Stimulated activated naive CD4-positive, alpha-beta T cell treated with Interleukin-2 at 50 U/mL for 16 hours (primary cell): ENCODE results near the gene KLHDC8A.
"Not testable (repeated sequence)": the region's sequence is repeated elsewhere in the genome, so short reads cannot be mapped to it uniquely, and the experiment has no call there.

Experiments used
- DNase-seq: peaks from one replicate; lab custom pipeline; 2025; lab: John Stamatoyannopoulos, UW

KLHDC8A gene

GRCh38 chr1:205356440-205357139, at the start of gene KLHDC8A:
Gene KLHDC8A, minus strand, starts transcription at chr1:205356922. Its CDS starts 13,318 bp downstream, at chr1:205343604.
- DNase-seq, result no peak

- not testable (repeated sequence) for DNase-seq
Observed at GRCh38 chr1:205406252-205406651, 49.5 kb upstream of the KLHDC8A start.

DNA sequence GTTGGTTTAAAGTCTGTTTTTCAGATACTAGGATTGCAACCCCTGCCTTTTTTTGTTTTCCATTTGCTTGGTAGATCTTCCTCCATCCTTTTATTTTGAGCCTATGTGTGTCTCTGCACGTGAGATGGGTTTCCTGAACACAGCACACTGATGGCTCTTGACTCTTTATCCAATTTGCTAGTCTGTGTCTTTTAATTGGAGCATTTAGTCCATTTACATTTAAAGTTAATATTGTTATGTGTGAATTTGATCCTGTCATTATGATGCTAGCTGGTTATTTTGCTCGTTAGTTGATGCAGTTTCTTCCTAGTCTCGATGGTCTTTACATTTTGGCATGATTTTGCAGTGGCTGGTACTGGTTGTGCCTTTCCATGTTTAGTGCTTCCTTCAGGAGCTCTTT, 47.8 kb upstream of the KLHDC8A start:
- not testable (repeated sequence) for DNase-seq

- no peak for DNase-seq
Observed at GRCh38 chr1:205398586-205398985, 41.9 kb upstream of the KLHDC8A start.

DNA sequence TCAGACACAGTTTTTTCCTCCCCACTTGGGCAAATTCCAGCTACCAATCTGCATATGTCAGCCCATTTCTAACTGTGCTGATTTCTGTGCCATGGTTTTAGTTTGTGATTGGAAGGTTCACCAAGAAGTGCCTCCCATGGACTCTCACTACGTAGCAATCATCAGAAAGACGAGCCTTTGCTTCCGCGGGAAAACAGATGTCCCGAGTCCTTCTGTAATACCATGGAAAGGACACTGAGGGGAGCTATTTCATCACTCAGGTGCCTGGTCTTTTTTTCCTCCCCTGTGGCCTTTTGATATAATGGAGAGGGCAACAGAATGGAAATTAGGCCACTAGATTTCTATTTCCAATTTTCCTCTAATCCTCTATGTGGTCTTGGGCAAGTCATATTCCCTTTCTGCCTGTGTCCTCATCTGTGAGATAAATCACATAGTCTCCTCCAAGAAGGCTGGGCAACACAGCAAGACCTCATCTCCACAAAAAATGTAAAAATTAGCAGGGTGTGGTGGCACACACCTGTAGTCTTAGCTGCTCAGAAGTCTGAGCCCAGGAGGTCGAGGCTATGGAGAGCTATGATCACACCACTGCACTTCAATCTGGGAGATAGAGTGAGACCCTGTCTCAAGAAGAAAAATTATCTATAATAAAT, 40.4 kb upstream of the KLHDC8A start:
- no peak for DNase-seq

DNA sequence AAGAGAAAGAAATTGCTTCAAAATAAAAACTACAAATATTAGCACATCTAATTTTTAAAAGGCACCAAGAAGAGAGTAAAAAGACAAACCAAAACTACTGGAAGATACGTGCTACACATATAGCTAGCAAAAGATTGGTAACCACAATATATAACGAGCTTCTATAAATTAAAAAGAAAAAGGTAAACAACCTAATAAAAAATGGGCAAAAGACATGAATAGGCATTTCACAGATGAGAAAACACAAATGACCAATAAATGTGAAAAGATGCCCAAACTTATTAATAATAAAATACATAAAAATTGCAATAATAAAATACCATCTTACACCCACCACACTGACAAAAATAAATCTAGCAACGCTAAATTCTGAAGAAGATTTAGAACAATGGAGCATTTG, 38.9 kb upstream of the KLHDC8A start:
- DNase-seq, result no peak

DNA sequence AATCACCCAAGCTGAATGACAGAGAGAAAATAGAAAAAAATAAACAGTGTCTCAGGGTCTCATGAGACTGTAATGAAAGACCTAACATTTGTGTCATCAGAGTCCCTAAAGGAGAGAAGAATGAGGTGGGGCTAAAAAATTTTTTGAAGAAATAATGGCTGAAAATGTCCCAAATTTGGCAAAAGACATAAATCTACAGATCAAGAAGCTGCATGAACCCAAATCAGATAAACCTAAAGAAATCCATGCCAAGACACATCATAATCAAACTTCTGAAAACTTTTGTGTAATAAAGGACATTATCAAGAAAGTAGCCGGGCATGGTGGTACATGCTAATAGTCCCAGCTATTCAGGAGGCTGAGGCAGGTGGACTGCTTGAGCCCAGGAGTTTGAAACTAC, 35.9 kb upstream of the KLHDC8A start:
- no peak for DNase-seq

- no peak for DNase-seq
Observed at GRCh38 chr1:205391386-205391785, 34.7 kb upstream of the KLHDC8A start.

GRCh38 chr1:205387845-205388244, 31.1 kb upstream of the KLHDC8A start:
- DNase-seq, result no peak

DNA sequence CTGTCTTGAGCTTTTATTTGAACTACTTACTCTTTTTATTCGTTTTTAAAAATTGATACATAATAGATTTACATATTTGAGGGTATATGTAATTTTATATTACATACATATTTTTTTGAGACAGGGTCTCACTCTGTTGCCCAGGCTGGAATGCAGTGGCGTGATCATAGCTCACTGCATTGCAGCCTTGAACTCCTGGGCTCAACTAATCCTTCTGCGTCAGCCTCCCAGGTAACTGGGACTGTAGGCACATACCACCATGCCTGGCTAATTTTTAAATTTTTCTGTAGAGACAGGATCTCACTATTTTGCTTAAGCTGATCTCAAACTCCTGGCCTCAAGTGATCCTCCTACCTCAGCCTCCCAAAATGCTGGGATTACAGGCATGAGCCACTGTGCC, 26.3 kb upstream of the KLHDC8A start:
- not testable (repeated sequence) for DNase-seq

DNA sequence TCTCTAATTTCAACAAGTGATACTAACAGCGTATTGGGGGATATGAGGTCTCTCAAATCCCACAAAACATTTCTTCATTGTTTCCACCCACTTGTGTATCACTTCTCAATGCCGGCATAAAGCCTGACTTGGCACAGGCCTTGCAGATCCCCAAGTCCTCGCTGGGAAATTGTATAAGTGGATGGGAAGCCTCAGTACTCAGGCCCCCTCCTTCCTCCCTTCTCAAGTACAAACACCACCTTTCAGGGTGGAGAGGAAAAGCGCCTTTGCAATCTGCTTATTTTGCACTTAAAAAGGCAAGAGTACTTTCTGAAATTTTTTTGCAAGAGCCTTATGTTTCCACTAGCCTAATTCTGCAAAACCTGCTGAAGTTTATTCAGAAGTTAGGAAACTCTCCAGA, 25.8 kb upstream of the KLHDC8A start:
- DNase-seq, result no peak

DNA sequence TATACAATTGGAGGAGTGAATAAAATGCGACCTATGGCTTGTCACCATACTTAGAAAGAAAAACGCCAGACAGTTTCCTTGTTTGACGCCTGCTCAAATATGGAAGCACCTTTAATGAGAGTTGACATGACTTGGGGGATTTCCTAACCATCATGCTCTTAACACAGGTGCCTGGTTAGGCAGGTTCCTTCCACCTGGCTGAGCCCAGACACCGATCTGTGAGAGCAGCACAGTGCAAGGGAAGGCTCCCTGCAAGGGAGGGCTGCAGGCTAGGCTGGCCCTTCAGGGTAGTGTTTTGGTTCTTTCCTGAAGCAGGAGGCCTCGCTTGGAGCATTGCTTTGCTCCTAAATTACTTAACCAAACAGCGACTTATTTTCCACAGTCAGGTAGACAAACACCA, 24.6 kb upstream of the KLHDC8A start:
- no peak for DNase-seq

- no peak for DNase-seq
Observed at GRCh38 chr1:205380882-205381281, 24.2 kb upstream of the KLHDC8A start.

GRCh38 chr1:205379056-205379455, 22.3 kb upstream of the KLHDC8A start:
- no peak for DNase-seq

GRCh38 chr1:205377355-205377754, 20.6 kb upstream of the KLHDC8A start:
- DNase-seq, result no peak

DNA sequence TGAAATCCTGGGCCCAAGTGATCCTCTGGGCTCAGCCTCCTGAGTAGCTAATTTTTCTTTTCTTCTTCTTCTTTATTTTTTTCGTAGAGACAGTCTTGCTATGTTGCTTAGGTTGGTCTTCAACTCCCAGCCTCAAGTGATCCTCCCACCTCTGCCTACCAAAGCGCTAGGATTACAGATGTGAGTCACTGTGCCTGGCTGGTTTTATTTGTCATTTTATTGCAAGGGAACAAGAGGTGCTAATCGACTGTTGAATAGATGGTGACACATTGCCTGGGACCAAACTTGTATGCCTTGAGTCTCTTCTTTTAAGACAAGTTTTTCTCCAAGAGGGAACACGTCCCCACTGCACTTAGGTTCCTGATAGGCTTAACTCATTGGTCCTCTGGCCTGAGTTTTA, 20.0 kb upstream of the KLHDC8A start:
- no peak for DNase-seq

GRCh38 chr1:205375835-205376545, 19.3 kb upstream of the KLHDC8A start:
- DNase-seq, result no peak

DNA sequence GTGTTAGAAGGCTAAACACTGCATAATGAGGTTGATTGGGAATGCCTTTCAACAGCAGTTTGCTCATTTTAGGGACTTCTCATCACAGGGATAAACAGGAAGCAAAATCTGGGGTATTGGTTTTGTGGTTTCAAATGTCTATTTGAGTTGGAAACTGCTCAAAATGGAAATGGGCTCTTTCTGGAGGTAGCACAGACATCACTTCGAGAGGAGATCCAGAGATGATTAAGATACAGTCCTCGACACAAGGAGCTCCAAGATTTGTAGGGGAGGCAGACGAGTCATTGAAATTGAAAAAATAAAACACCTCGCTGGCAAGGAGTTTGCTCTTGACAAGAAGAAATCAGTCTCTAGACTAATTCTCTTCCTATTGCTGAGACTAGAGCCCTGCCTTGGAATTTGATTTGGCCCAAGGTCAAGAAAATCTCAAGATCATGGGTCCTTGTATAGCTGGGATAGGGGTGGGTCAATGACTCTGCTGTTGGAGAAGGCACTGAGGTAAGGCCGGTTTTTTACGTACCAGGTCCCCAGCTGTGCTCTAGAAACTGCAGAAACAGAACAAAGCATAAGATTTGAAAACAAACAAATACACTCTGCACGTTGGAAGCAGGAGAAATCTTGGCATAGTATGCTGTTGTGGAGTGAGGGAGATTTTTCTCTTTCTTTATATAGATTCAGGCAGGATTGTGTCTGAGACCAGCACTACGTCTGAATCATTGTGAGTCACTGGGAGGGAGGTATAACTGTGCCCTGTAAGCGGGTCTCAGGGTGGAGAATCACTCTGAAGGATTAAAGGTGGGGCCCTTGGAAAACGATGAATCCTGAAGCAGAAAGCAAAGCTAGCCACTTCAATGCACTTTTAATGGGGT, 17.7 kb upstream of the KLHDC8A start:
- DNase-seq, result no peak

GRCh38 chr1:205373798-205374175, 17.1 kb upstream of the KLHDC8A start:
- DNase-seq, result no peak

DNA sequence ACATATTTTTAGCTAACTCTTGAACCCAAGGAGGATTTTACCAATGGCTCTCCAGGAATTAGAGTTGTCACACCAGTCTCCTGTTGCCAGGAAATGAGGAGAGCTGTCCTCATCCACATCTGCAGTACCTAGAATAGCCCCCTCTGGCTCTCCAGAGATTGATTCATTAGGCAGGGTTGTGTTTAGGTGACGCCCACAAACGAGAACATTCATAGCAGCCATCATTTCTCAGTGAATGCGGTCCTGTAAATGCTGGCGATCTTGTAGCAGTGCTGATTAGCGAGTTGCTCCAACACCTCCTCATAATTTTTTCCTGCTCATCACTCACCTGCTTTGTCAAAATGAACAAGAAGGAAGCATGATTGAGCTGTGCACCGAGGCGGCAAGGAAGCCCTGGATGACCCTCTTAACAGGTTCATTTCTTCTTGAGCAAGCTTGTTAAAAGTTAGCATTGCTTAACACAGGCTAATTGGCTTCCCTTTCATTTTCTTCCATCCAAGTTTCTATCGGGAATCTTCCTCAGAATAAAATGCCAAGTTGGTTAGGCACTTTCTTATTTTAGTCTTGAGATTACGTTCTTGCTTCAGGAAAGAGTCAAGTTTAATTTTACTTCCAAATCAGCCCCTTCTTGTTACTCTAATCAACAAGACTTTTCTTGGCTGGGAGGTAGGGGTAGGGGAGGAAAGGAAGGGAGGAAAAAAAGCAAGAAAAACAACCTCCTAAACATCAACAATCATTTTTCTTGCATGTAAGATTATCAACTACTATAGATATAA, 16.5 kb upstream of the KLHDC8A start:
- DNase-seq, result no peak

DNA sequence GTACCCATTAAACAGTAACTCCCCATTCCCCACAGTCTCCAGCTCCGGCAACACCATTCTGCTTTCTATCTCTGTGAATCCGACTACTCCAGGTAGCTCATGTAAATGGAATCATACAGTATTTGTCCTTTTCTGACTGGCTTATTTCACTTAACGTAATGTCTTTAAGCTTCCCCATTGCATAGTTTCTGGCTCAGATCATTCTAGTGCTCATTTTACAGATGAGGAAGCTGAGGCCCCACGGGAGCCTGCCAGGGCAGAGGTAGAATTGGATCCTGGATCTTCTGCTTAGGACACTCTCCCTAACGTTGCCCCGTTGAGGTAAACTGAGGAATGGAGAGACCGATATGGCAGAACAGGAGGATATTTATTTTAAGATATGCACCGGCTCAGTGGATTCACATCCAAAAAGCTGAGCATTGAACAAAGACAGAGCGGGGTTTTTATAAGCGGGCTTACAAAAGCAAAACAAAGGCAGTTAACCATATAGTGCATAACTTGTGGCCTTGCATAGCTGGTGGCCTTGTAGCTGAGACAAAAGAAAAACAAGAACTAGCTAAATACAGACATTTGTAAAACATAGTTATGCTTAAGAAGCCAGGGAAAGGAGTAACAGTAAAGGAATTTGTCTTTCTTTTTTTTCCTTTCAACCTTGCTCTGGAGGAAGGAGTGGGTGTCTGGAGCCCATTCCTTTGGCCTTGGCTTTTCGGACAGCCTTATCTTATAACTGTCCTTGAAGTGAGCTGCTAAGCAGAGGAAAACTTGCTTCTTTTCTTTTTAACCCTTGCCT, 15.3 kb upstream of the KLHDC8A start:
- no peak for DNase-seq
